Caco-2 (cell line): ENCODE data around the gene MORN5. TPM values are rescaled to one million over a fixed set of nuclear protein-coding genes. Genes with fewer than 3 reads are reported as not detected.

Experiments
- BruUV-seq: library from RNA; stranded (reverse); fragments of 400-500 nt; replicated peaks from 2 replicates; lab custom pipeline; 2021; lab: Mats Ljungman, UMichigan
- CTCF ChIA-PET: fragments of 300-600 bp; sonication (Branson Sonifier 250); formaldehyde crosslinking; loops from one replicate; lab custom pipeline; 2022; ENCODE audit warnings: antibody characterized with exemption; lab: Charles Lee
- POLR2A ChIA-PET: fragments of 300-600 bp; sonication (Branson Sonifier 250); formaldehyde crosslinking; loops from one replicate; lab custom pipeline; 2022; ENCODE audit warnings: antibody characterized with exemption; lab: Charles Lee
- DNase-seq, 2 experiments: peaks; one replicate each; pipeline versions ENCODE4 v3.0.0 to v3.0.0-alpha.2; 2020 to 2022
- H3K27me3 ChIP-seq: replicated peaks from 2 replicates; pipeline ENCODE4 v1.6.0; 2011; ENCODE audit warnings: low read length; ENCODE audit not compliant: control insufficient read depth, insufficient read depth
- H3K36me3 ChIP-seq: 2 replicates; pipeline ENCODE4 v1.5.1; 2011; ENCODE audit warnings: low read length; ENCODE audit not compliant: control insufficient read depth, insufficient read depth
- H3K4me1 ChIP-seq: fragments of 250-450 bp; sonication (Bioruptor Pico); 2 replicates; pipeline ENCODE4 v1.5.1; 2020; ENCODE audit warnings: mild to moderate bottlenecking
- H3K4me3 ChIP-seq: 2 replicates; pipeline ENCODE4 v1.5.1; 2011; ENCODE audit warnings: low read depth, mild to moderate bottlenecking, control low read depth, low read length
- H3K9me3 ChIP-seq: fragments of 250-450 bp; sonication (Bioruptor Pico); 2 replicates; pipeline ENCODE4 v1.5.1; 2020; ENCODE audit warnings: mild to moderate bottlenecking, moderate library complexity
- H3K27ac Mint-ChIP-seq: one replicate; pipeline ENCODE4 v1.8.0; 2022; ENCODE audit warnings: mixed read lengths; ENCODE audit not compliant: unreplicated experiment
- H3K27me3 Mint-ChIP-seq: one replicate; pipeline ENCODE4 v1.8.0; 2022; ENCODE audit warnings: mixed read lengths; ENCODE audit not compliant: insufficient read depth, unreplicated experiment
- H3K36me3 Mint-ChIP-seq: one replicate; pipeline ENCODE4 v1.8.0; 2022; ENCODE audit warnings: mild to moderate bottlenecking, mixed read lengths; ENCODE audit not compliant: insufficient read depth, unreplicated experiment
- H3K4me1 Mint-ChIP-seq: one replicate; pipeline ENCODE4 v1.8.0; 2022; ENCODE audit warnings: low read depth, mixed read lengths; ENCODE audit not compliant: unreplicated experiment
- H3K4me3 Mint-ChIP-seq: one replicate; pipeline ENCODE4 v1.8.0; 2022; ENCODE audit warnings: mild to moderate bottlenecking, moderate library complexity, mixed read lengths; ENCODE audit not compliant: unreplicated experiment
- H3K9me3 Mint-ChIP-seq: one replicate; pipeline ENCODE4 v1.8.0; 2022; ENCODE audit warnings: mixed read lengths; ENCODE audit not compliant: unreplicated experiment
- CTCF ChIP-seq, 2 experiments: fragments of 200-600 bp in 1 of 2; IDR thresholded peaks; 1 replicate in 1 of 2; 2 replicates in 1 of 2; pipeline versions ENCODE4 v1.5.1 to v1.8.0; 2011 to 2022; ENCODE audit warnings: antibody characterized with exemption in 1 of 2, control low read depth in 1 of 2, inconsistent platforms in 1 of 2, low read depth in 1 of 2, low read length in 1 of 2, mild to moderate bottlenecking in 1 of 2, moderate library complexity in 1 of 2; ENCODE audit not compliant: insufficient read depth in 1 of 2, severe bottlenecking in 1 of 2, unreplicated experiment in 1 of 2
- intact Hi-C: fragments of 100-400 bp; cut with micrococcal nuclease; formaldehyde crosslinking; loops from one replicate; pipeline ENCODE4 v1.10.0; 2022; ENCODE audit not compliant: unreplicated experiment
- total RNA-seq: library from RNA; stranded (reverse); gene quantifications from 2 replicates; pipeline ENCODE4 v1.2.3, GENCODE V29; 2022

The MORN5 gene
- total RNA-seq, 1 experiment from 2014 or later, result not detected

GRCh38 chr9:122118343-122119165 is 41.2 kb upstream of the MORN5 start:
- Mint-ChIP-seq H3K27me3 (peaks cover 3% of the 10 kb centered on the region), H3K27ac (no peak overlapping the region), H3K9me3 (no peaks in the 10 kb centered on the region), H3K4me3 (no peak overlapping the region), H3K4me1 (no peaks in the 10 kb centered on the region), H3K36me3 (no peaks in the 10 kb centered on the region)
- ChIA-PET POLR2A (no interaction called here), CTCF (interaction anchor here (8.4 kb wide), 1 partner anchor 21 kb away, joined by 175 read pairs; no protein-coding TSS in a partner anchor)
- intact Hi-C loops, result no loop called here
- Histone ChIP-seq H3K27me3 (no peaks in the 10 kb centered on the region), H3K36me3 (no peaks in the 10 kb centered on the region), H3K4me3 (no peak overlapping the region), H3K4me1 (no peaks in the 10 kb centered on the region), H3K9me3 (no peaks in the 10 kb centered on the region)
- no peak for DNase-seq
- no peak for TF ChIP-seq CTCF (IDR thresholded peaks at IDR 0.05; ENCODE audit: insufficient read depth in 1 of 2, low read depth in 1 of 2, low read length in 1 of 2, severe bottlenecking in 1 of 2, unreplicated experiment in 1 of 2)
- no TSS peak for BruUV-seq

GRCh38 chr9:122119166-122119521 is 40.6 kb upstream of the MORN5 start:
- Histone ChIP-seq H3K4me3 (no peak overlapping the region), H3K9me3 (no peaks in the 10 kb centered on the region), H3K27me3 (no peaks in the 10 kb centered on the region), H3K4me1 (no peaks in the 10 kb centered on the region), H3K36me3 (no peaks in the 10 kb centered on the region)
- Mint-ChIP-seq H3K27me3 (peaks cover 3% of the 10 kb centered on the region), H3K36me3 (no peaks in the 10 kb centered on the region), H3K27ac (no peak overlapping the region), H3K9me3 (no peaks in the 10 kb centered on the region), H3K4me1 (no peaks in the 10 kb centered on the region), H3K4me3 (no peak overlapping the region)
- no peak for DNase-seq
- ChIA-PET POLR2A (no interaction called here), CTCF (interaction anchor here (1.0 to 8.4 kb wide), 2 partner anchors 22 to 60 kb away, joined by 3 to 175 read pairs; no protein-coding TSS in a partner anchor)
- intact Hi-C loops, result no loop called here
- TF ChIP-seq CTCF (IDR thresholded peaks at IDR 0.05; ENCODE audit: insufficient read depth in 1 of 2, low read depth in 1 of 2, low read length in 1 of 2, severe bottlenecking in 1 of 2, unreplicated experiment in 1 of 2), result no peak
- no TSS peak for BruUV-seq

GRCh38 chr9:122119721-122120120 is 40.0 kb upstream of the MORN5 start:
- Histone ChIP-seq H3K4me3 (no peak overlapping the region), H3K27me3 (no peaks in the 10 kb centered on the region), H3K9me3 (no peaks in the 10 kb centered on the region), H3K4me1 (no peaks in the 10 kb centered on the region), H3K36me3 (no peaks in the 10 kb centered on the region)
- Mint-ChIP-seq H3K4me3 (no peak overlapping the region), H3K27ac (no peak overlapping the region), H3K36me3 (no peaks in the 10 kb centered on the region), H3K9me3 (no peaks in the 10 kb centered on the region), H3K27me3 (peaks cover 3% of the 10 kb centered on the region), H3K4me1 (no peaks in the 10 kb centered on the region)
- POLR2A ChIA-PET, result no interaction called here
- no peak for DNase-seq
- intact Hi-C loops, result no loop called here
- no TSS peak for BruUV-seq
- CTCF ChIA-PET, result interaction anchor here (1.0 to 8.4 kb wide), 3 partner anchors 22 to 59 kb away, joined by 3 to 175 read pairs (median 3); partner anchors contain the start of gene TTLL11
- TF ChIP-seq CTCF (IDR thresholded peaks at IDR 0.05; ENCODE audit: insufficient read depth in 1 of 2, low read depth in 1 of 2, low read length in 1 of 2, severe bottlenecking in 1 of 2, unreplicated experiment in 1 of 2), result no peak
